CD4-positive, alpha-beta memory T cell (primary cell): ENCODE data around the gene TSSC4. TPM values are rescaled to one million over a fixed set of nuclear protein-coding genes. Genes with fewer than 3 reads are reported as not detected.

Source experiments
- CTCF ChIA-PET: fragments of 350-600 bp; sonication (Branson Sonifier 250); formaldehyde crosslinking; loops from one replicate; lab custom pipeline; 2021; ENCODE audit warnings: inconsistent platforms; ENCODE audit not compliant: partially characterized antibody; lab: Charles Lee
- POLR2A ChIA-PET: fragments of 350-600 bp; sonication (Branson Sonifier 250); formaldehyde crosslinking; loops from one replicate; lab custom pipeline; 2021; ENCODE audit not compliant: partially characterized antibody; lab: Charles Lee
- DNase-seq, 5 donors: peaks; one replicate each; pipeline versions ENCODE4 v3.0.0 to v3.0.0-alpha.2; 2020 to 2022; ENCODE audit warnings: mixed read lengths in 1 of 5
- H3K27ac ChIP-seq: one replicate; pipeline ENCODE4 v1.7.0; 2013; ENCODE audit warnings: low read depth, low read length
- H3K27me3 ChIP-seq: 2 replicates; pipeline ENCODE4 v1.7.0; 2013; ENCODE audit warnings: mild to moderate bottlenecking, low read length, moderate library complexity; ENCODE audit not compliant: insufficient read depth
- H3K36me3 ChIP-seq: 2 replicates; pipeline ENCODE4 v1.7.0; 2013; ENCODE audit warnings: mild to moderate bottlenecking, low read length, moderate library complexity; ENCODE audit not compliant: insufficient read depth
- H3K4me1 ChIP-seq: 2 replicates; pipeline ENCODE4 v1.7.0; 2013; ENCODE audit warnings: mild to moderate bottlenecking, low read length, moderate library complexity; ENCODE audit not compliant: insufficient read depth
- H3K4me3 ChIP-seq, 2 donors: one replicate each; pipeline ENCODE4 v1.7.0; 2013; ENCODE audit warnings: low read length in 2 of 2, mild to moderate bottlenecking in 1 of 2
- H3K9me3 ChIP-seq, 2 donors: one replicate each; pipeline ENCODE4 v1.7.0; 2013; ENCODE audit warnings: low read length in 2 of 2, control low read depth in 1 of 2; ENCODE audit not compliant: control insufficient read depth in 1 of 2
- H3K27ac Mint-ChIP-seq, 7 donors: one replicate each; pipeline ENCODE4 v1.8.0; 2020 to 2021; ENCODE audit warnings: mixed read lengths in 7 of 7, mild to moderate bottlenecking in 6 of 7, inconsistent platforms in 3 of 7, moderate library complexity in 3 of 7
- H3K27me3 Mint-ChIP-seq, 2 donors: one replicate each; pipeline ENCODE4 v1.8.0; 2020 to 2021; ENCODE audit warnings: mixed read lengths in 2 of 2
- H3K36me3 Mint-ChIP-seq, 2 donors: one replicate each; pipeline ENCODE4 v1.8.0; 2020 to 2021; ENCODE audit warnings: mixed read lengths in 2 of 2, inconsistent platforms in 1 of 2, mild to moderate bottlenecking in 1 of 2
- H3K4me1 Mint-ChIP-seq, 4 donors: one replicate each; pipeline ENCODE4 v1.8.0; 2020 to 2021; ENCODE audit warnings: mixed read lengths in 4 of 4, mild to moderate bottlenecking in 1 of 4
- H3K4me3 Mint-ChIP-seq, 8 donors: one replicate each; pipeline ENCODE4 v1.8.0; 2020 to 2021; ENCODE audit warnings: mixed read lengths in 8 of 8, mild to moderate bottlenecking in 7 of 8, moderate library complexity in 6 of 8, inconsistent platforms in 3 of 8
- H3K9me3 Mint-ChIP-seq, 8 donors: one replicate each; pipeline ENCODE4 v1.8.0; 2020 to 2021; ENCODE audit warnings: mixed read lengths in 8 of 8, mild to moderate bottlenecking in 5 of 8, inconsistent platforms in 3 of 8, moderate library complexity in 1 of 8
- intact Hi-C: fragments of 100-400 bp; cut with micrococcal nuclease; formaldehyde crosslinking; loops from one replicate; pipeline ENCODE4 v1.15.1; 2023
- polyA plus RNA-seq, 2 donors: library from polyadenylated mRNA; unstranded; fragments of 300-500 nt; fragmentation: Illumina TruSeq; gene quantifications; one replicate each; pipeline ENCODE4 v1.2.3, GENCODE V29; 2021
- total RNA-seq, 2 experiments: library from RNA; stranded (reverse); gene quantifications; one replicate each; pipeline ENCODE4 v1.2.3, GENCODE V29; 2021

TSSC4 gene
- total and polyA plus RNA-seq, 4 experiments from 2014 or later = 54.6 to 79.8 (median 62.2) TPM

GRCh38 chr11:2387266-2387987 is 13.1 kb upstream of the TSSC4 start:
- Histone ChIP-seq H3K4me3 (no peak overlapping the region), H3K4me1 (peaks cover 71% of the 10 kb centered on the region), H3K27me3 (no peaks in the 10 kb centered on the region), H3K27ac (peak overlapping the region; percentile 29), H3K36me3 (no peaks in the 10 kb centered on the region), H3K9me3 (no peaks in the 10 kb centered on the region)
- H3K9me3 Mint-ChIP-seq = peaks cover 0 to 2% (median 0%) of the 10 kb centered on the region in 8 donors
- H3K27me3 Mint-ChIP-seq = no peaks in the 10 kb centered on the region
- peaks cover 24 to 72% (median 52%) of the 10 kb centered on the region in 4 donors for H3K4me1 Mint-ChIP-seq
- peak overlapping the region in 6 of 8 donors; percentile 13 to 62 (median 44) for H3K4me3 Mint-ChIP-seq
- DNase-seq = peak in 4 of 5 donors; percentile 29 to 55 (median 31)
- ChIA-PET CTCF (interaction anchor here (0.5 to 3.5 kb wide), 7 partner anchors 9 to 83 kb away, joined by 3 to 17 read pairs (median 4); partner anchors contain the start of gene TSSC4), POLR2A (interaction anchor here (1.1 to 4.5 kb wide), 6 partner anchors 10 to 85 kb away, joined by 3 to 50 read pairs (median 12); partner anchors contain the start of genes C11orf21, CD81, TSPAN32 and TSSC4)
- peaks cover 6 to 13% of the 10 kb centered on the region in 2 donors for H3K36me3 Mint-ChIP-seq
- intact Hi-C loops = no loop called here
- peak overlapping the region; percentile 53 to 81 (median 72) for H3K27ac Mint-ChIP-seq

- peaks cover 21 to 62% (median 44%) of the 10 kb centered on the region in 4 donors for H3K4me1 Mint-ChIP-seq
- intact Hi-C loops = no loop called here
- peak overlapping the region in 2 of 8 donors; percentile 17 to 58 for H3K4me3 Mint-ChIP-seq
- H3K36me3 Mint-ChIP-seq = peaks cover 6 to 13% of the 10 kb centered on the region in 2 donors
- no peaks in the 10 kb centered on the region for H3K27me3 Mint-ChIP-seq
- H3K36me3 ChIP-seq = no peaks in the 10 kb centered on the region
- H3K27ac Mint-ChIP-seq = peak overlapping the region; percentile 36 to 89 (median 73)
- H3K9me3 Mint-ChIP-seq = peaks cover 0 to 2% (median 0%) of the 10 kb centered on the region in 8 donors
- CTCF ChIA-PET = interaction anchor here (0.8 to 3.5 kb wide), 4 partner anchors 11 to 84 kb away, joined by 3 to 17 read pairs (median 8); partner anchors contain the start of gene TSSC4
- POLR2A ChIA-PET = interaction anchor here (2.7 to 4.5 kb wide), 3 partner anchors 12 to 87 kb away, joined by 16 to 50 read pairs (median 23); partner anchors contain the start of genes C11orf21, CD81, TSPAN32 and TSSC4
- DNase-seq = peak in 1 of 5 donors; percentile 23
- H3K27ac ChIP-seq = peak overlapping the region; percentile 18
- no peaks in the 10 kb centered on the region for H3K27me3 ChIP-seq
- no peaks in the 10 kb centered on the region for H3K9me3 ChIP-seq
- peaks cover 58% of the 10 kb centered on the region for H3K4me1 ChIP-seq
- H3K4me3 ChIP-seq = no peak overlapping the region
Observed at GRCh38 chr11:2388431-2389376, 11.8 kb upstream of the TSSC4 start.

DNA sequence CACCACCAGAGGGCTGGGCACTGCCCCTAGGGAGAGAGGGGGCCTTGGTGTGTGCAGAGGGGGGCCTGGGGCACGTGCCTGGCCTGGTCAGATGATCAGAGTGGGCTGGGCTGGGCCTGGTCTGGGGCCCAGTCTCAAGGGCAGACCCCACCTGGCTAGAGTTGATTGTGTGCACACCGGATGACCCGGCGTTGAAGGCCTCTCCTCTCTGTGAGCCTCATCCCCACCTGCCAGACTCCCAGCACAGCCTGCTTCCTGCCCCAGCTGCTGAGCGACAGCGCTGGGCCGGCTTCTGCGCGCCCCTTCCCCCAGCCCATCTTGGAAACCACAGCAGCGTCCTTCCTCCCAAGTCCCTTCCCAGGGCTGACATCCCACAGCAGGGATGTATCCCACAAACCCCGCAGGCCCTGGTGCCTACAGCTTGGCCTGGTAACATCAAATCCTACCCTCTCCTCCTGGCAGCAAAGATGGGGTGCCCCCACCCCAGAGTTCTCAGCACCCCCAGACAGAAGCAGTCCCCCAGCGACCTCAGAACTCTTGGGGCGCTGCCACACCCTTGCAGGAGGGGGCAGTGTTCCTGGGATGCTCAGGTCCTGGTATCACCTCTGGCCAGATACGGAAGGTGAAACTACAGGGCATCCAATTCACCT is 11.0 kb upstream of the TSSC4 start:
- H3K4me3 Mint-ChIP-seq = peak overlapping the region in 4 of 8 donors; percentile 20 to 75 (median 62)
- no peak overlapping the region for H3K4me3 ChIP-seq
- peaks cover 0 to 2% (median 0%) of the 10 kb centered on the region in 8 donors for H3K9me3 Mint-ChIP-seq
- no peaks in the 10 kb centered on the region for H3K27me3 Mint-ChIP-seq
- DNase-seq = peak in 1 of 5 donors; percentile 34
- peak overlapping the region; percentile 36 to 89 (median 78) for H3K27ac Mint-ChIP-seq
- CTCF ChIA-PET = interaction anchor here (3.5 kb wide), 1 partner anchor 85 kb away, joined by 17 read pairs; no protein-coding TSS in a partner anchor
- peaks cover 6 to 13% of the 10 kb centered on the region in 2 donors for H3K36me3 Mint-ChIP-seq
- H3K4me1 ChIP-seq = peaks cover 54% of the 10 kb centered on the region
- H3K4me1 Mint-ChIP-seq = peaks cover 19 to 55% (median 39%) of the 10 kb centered on the region in 4 donors
- intact Hi-C loops = no loop called here
- no peak overlapping the region for H3K27ac ChIP-seq
- H3K27me3 ChIP-seq = no peaks in the 10 kb centered on the region
- POLR2A ChIA-PET = interaction anchor here (4.5 kb wide), 1 partner anchor 11 kb away, joined by 23 read pairs; the partner anchor contains the start of gene TSSC4
- H3K9me3 ChIP-seq = no peaks in the 10 kb centered on the region
- H3K36me3 ChIP-seq = no peaks in the 10 kb centered on the region

- no peaks in the 10 kb centered on the region for H3K27me3 Mint-ChIP-seq
- ChIA-PET POLR2A (interaction anchor here (4.5 kb wide), 1 partner anchor 10 kb away, joined by 23 read pairs; the partner anchor contains the start of gene TSSC4), CTCF (no interaction called here)
- H3K36me3 ChIP-seq = no peaks in the 10 kb centered on the region
- DNase-seq = no peak
- no peak overlapping the region for H3K4me3 ChIP-seq
- peak overlapping the region in 3 of 8 donors; percentile 13 to 75 (median 67) for H3K4me3 Mint-ChIP-seq
- no peaks in the 10 kb centered on the region for H3K27me3 ChIP-seq
- peaks cover 47% of the 10 kb centered on the region for H3K4me1 ChIP-seq
- intact Hi-C loops = no loop called here
- H3K9me3 ChIP-seq = no peaks in the 10 kb centered on the region
- H3K36me3 Mint-ChIP-seq = peaks cover 6 to 13% of the 10 kb centered on the region in 2 donors
- peak overlapping the region; percentile 31 to 89 (median 73) for H3K27ac Mint-ChIP-seq
- H3K9me3 Mint-ChIP-seq = peaks cover 0 to 2% (median 0%) of the 10 kb centered on the region in 8 donors
- H3K4me1 Mint-ChIP-seq = peaks cover 18 to 48% (median 34%) of the 10 kb centered on the region in 4 donors
- no peak overlapping the region for H3K27ac ChIP-seq
Observed at GRCh38 chr11:2390091-2390724, 10.3 kb upstream of the TSSC4 start.

- H3K27ac ChIP-seq = no peak overlapping the region
- intact Hi-C loops = no loop called here
- H3K27me3 ChIP-seq = no peaks in the 10 kb centered on the region
- no peak overlapping the region for H3K4me3 ChIP-seq
- H3K4me1 ChIP-seq = peaks cover 44% of the 10 kb centered on the region
- no peaks in the 10 kb centered on the region for H3K9me3 ChIP-seq
- Mint-ChIP-seq H3K36me3 (peaks cover 6 to 13% of the 10 kb centered on the region in 2 donors), H3K4me1 (peaks cover 15 to 43% (median 29%) of the 10 kb centered on the region in 4 donors), H3K9me3 (no peaks in the 10 kb centered on the region), H3K27ac (peak overlapping the region in 4 of 7 donors; percentile 64 to 86 (median 72)), H3K4me3 (no peak overlapping the region), H3K27me3 (no peaks in the 10 kb centered on the region)
- ChIA-PET CTCF (no interaction called here), POLR2A (interaction anchor here (4.5 kb wide), 1 partner anchor 9 kb away, joined by 23 read pairs; the partner anchor contains the start of gene TSSC4)
- H3K36me3 ChIP-seq = no peaks in the 10 kb centered on the region
- DNase-seq = no peak
Observed at GRCh38 chr11:2390725-2391151, 9.8 kb upstream of the TSSC4 start.
